T follicular helper cell (primary cell): Measurements from ENCODE around the gene GRK5.

ENCODE experiments used
- DNase-seq: peaks from one replicate; pipeline ENCODE4 v3.0.0-alpha.2; 2020; ENCODE audit warnings: low read depth

The GRK5 gene

DNA sequence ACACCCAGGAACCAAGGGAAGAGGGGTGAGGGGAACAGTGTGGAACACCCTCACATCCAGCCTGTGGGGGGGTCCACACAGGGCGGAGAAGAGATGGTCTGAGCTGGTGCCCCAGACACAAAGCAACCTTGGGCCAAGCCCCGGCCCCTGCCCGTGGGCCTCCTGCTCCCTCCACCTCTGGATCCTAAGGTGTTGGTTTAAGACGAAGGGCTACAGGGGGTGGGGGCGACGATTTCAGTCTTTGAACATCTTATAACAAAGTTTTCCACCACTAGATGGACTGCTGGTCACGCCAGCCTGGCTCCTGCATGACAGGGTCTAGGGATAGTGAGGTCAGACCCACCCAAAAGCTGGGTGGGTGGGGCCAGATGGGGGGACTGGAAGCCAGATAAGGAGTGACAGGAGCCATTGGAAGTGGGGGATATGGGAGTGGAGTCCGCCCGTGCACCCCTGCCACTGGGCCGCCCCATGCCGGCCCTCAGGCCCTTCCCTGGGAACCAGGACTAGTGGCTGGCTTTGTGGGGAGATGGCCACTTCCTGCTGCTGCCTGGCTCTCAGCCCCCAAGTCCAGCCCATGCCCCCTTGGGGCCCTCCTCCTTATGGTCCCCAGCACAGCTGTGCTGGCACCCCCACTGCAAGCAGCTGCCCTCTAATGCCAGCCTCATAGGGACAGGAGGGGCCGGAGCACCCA is 236.7 kb downstream of the GRK5 start:
- DNase-seq: no peak

DNA sequence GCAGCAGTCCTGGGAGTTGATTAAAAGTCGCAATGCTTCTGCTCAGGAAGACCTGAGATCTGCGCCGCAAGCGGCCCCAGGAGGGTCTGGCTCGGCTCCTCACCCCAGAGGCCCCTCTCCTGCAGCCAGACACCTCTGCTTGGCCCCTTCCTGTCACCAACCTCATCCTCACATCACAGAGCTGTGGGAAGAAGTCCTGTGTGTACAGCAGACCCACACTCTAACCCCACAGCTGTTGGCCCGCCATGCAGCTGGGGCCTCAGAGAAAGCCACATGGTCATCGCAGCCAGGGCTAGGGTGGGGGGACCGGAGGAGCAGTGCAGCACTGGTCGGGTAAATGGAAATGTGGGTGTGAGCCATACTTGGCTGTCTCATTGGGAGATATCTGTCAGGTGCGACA is 237.5 kb downstream of the GRK5 start:
- no peak for DNase-seq

DNA sequence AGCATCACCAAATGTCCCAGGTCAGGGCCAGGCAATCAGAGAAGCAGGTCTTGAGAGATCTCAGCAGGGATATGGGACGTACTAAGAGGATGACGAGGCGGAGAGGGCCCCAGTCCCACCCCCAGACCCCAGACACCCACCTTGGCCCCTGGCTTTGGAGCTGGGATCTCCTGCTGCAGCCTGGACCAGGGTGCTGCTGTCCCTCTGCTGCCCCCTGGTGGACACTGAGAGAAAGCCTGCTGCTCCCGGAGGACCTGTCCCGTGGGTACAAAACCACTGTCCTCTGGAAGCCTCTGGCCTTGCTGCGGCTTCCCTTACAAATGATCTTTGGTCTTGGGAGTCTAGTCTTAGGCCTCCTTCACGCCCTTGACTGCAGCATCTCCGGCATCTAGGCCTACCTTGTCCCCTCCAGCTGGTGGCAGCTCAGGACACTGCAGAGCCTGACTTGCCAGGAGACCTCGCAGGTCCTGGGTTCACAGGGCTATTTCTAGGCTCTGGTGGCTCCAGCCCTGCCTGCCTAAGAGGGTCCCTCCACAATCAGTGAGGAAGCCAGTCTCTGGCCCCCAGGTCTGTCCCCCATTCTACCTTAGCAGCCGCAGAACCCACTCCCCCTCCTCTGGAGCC is 238.1 kb downstream of the GRK5 start:
- peak; percentile 74 for DNase-seq

DNA sequence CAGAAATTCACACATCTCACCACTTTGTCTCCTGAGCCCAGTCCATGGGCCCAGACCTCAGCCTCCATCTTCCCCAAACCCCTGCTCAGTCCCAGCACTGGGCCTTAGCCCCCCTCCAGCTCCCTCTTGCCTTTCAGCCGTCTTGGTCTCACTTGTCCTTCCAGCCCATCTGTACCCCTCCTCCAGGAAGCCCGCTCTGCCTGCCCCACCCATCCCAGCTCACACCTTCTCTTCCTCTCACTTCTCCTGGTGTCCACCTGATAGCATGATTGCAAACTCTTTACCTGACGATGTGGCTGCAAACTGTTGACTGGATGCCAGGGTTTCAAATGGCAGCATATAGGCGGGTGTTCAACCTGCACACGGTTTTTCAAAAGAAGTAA is 238.6 kb downstream of the GRK5 start:
- no peak for DNase-seq

DNA sequence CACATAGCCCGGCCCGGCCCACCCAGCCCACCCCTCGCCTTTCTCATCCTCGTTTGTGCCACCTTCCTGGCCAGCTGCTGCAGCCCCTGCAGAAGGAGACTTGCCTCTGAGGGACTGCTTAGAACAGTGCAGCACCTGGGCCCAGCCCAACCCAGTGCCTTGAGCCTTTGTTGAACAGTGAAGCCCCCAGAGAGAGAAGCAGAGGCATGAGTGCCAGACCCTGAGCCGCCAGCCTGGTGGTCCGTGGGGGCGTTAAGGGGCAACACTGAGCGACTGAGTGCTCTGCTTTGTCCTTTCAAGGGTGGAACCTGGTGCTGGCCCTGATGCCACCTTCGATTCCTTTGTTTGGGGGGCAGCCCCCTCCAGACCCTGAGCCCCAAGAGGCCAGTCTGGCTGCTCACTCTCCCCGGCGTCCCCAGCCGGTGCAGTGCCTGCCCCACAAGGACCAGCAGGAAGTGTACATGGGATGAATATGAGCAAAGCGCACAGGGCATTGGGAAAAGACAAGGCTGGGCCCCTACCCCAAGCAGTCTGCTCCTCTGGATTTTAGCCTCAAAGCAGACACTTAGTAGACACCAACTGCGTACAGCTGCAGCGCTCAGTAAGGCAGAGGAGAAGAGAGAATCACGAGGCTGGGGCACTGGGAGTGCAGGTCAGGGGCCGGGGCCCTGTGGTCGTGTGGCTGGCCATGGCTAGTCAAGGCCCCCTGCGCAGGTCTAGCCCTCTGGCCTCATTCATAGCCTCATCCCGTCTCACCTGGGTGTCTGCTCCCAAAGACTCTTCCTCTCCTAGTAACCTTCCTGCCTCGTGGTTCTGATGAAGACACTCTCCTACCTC is 239.3 kb downstream of the GRK5 start:
- DNase-seq: no peak

DNA sequence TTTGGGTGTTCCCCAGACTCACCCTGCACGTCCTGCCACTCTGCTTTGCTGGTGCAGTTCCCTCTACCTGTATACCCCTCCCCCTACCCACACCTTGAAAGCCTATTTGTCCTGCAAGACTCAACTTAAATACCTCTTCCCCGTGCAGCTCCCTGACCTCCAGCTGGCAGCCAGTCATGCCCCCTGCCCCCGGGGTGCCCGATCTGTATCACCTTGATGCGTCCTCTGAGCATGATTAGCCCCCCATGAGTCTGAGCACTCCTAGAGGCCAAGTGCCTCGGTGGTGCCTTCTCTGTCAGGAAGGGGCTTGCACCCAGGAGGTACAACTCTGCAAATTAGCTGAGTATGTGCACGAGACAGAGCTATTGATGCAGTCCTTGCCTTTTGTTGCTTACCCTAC is 240.1 kb downstream of the GRK5 start:
- no peak for DNase-seq

DNA sequence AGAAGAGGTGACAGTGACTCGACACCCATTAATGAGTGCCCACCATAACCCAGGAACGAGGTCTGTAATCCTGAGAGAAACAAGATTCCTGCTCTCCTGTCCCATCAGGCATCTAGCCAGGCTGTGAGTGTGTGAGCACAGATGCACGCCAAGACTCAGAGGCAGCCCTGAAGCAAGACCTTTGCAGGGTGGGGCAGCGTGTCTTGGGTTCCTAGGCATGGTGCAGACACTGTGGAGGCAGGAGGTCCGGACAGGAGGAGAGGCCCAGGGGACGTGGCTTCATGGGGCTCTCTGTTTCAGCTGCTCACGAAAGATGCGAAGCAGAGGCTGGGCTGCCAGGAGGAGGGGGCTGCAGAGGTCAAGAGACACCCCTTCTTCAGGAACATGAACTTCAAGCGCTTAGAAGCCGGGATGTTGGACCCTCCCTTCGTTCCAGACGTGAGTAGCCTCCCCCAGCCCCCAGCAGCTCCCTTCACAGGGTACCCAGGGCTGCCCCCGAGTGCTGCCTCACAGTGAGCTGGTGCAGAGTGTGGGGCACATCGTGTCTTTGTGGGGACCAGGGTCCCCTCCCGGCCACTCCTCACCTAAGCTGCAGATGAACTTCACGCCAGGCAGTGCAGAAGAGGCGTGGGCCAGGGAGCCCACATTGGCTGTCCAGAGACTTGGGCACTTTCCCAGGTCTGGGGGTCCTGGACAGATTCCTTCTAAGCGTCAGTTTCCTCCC is 240.6 kb downstream of the GRK5 start:
- no peak for DNase-seq

DNA sequence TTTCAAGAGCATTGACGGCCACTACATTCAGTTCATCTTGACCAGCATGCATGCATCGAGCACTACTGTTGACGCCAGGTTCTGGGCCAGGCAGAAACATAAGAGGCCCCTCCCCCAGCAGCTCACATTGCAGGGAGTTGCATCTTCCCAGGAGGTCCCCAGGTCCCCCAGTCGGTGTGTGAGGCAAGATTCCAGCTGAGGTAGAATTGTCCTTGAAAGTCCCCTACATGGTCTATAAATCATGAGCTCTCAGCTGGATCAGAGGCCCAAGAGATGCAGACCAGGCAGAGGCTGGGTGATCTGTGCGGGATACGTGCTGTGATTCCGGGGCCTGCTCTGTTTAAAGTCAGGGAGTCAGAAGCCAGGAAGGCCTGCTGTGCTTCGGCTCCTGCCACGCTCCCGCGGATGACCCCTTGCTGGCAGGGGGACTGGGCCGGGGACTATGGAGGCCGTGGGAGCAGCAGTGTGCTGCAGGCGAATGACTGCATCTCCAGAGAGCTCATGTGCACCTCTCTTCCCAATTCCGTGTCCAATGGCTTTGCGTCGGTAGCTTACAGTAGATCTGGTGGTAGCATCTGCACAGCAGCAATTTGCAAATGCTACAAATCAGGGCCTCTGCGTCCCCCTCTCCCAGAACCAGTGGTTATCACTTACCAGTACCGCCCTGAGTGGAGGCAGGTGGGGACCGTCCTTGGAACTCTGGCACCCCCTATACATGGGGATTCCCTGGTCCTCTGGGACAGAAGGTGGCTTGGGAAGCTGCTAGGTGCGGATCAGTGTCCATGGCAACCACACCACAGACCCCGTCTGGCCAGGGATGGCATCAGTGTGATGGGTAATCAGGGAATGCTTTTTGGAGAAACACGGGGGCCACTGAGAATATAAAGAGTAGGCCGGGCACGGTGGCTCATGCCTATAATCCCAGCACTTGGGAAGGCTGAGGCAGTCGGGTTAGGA is 241.5 kb downstream of the GRK5 start:
- DNase-seq: no peak

DNA sequence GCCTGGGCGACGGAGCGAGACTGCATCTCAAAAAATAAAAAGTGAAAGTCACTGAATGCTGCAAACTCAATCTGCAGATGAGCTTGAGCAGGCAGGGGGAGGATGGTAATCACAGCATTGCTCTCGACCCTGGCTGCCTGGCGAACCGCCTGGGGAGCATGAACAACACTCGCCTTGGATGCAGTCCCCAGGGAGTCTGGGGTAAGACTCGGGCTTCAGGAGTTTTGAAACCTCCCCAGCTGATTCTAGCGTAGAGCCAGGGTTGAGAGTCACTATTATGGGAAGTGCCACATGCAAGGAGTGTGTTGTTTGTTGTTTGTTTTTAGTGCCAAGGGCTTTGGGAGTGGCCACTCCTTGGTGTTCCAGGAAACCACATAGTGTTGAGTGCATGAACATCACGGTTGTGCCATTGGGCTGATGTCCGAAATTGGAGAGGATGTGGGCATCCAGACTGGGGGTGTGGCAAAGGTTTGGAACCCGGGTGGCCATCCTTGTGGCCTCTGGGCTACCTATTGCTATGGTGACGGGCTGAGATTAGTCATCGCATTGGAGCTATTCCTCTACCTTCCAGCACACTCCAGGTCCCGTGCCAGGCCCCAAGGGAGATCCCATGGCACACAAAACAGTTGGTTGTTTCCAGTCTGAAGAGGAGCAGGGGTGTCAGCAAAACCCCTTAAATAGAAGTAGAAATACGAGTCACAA is 242.5 kb downstream of the GRK5 start:
- no peak for DNase-seq

DNA sequence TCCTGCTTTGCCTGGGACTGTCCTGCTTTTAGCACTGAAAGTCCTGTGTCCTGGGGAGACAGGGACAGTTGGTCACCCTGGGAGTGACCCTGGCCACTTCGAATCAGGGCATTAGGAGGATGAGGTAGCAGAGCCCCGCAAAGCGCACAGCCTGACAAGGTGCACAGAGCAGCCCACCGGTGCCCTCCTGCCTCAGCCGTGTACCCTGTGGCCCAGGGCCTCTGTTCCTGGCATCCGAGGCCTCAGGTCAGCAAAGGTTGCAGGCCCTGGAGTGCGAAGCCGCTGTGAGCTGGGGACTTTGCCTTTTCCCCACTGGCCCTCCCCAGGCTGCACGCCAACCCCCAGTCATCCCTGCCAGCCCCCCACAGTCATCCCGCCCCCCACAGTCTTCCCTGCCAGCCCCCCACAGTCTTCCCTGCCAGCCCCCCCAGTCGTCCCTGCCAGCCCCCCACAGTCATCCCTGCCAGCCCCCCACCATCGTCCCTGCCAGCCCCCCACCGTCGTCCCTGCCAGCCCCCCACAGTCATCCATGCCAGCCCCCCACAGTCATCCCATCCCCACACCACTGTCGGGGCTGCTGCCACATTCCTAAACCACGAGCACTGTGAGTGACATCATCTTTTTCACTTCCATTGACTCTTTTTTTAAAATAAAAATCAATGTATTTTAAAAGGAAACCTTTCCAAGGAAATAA is 243.4 kb downstream of the GRK5 start:
- no peak for DNase-seq

DNA sequence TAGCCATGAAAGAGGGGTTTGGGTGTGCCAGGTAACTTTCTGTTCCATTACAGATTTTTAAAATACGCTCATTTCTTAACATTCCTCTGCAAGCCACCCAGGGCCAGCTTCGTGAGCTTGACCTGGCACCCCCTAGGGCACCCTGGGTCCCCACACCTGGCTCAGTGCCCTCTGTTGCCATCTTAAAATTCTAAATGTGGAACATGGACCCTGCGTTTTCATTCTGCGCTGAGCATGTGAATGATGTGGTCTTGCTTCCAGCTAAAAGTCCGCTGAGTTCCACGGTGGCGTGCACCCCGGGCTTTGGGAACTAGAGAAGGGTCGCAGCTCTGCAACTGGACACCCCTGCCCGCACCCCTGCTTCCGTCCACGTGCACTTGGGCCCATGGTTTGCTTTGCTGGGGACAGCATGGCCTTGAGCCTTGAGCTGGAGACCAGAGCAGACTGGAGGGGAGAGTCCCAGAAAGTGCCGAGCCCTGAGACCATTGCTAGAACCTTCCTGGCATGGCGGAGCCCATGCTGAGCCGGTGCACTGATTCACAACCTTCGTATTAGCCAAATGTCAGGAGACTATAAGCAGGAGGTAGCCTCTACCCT is 244.0 kb downstream of the GRK5 start:
- no peak for DNase-seq

DNA sequence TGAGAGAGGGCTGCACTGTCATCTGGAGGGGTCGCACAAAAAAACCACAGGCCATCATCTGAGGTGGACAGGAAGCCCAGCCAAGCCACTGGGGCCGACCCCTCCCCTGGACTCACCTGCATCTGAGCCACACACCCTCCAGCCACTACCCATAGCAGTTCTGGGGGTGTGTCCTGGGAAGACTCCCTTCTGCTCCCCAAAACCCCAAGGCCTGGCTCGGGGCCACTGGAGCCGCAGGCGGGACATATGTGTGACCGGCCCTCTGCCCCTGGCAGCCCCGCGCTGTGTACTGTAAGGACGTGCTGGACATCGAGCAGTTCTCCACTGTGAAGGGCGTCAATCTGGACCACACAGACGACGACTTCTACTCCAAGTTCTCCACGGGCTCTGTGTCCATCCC is 245.0 kb downstream of the GRK5 start:
- DNase-seq: no peak

DNA sequence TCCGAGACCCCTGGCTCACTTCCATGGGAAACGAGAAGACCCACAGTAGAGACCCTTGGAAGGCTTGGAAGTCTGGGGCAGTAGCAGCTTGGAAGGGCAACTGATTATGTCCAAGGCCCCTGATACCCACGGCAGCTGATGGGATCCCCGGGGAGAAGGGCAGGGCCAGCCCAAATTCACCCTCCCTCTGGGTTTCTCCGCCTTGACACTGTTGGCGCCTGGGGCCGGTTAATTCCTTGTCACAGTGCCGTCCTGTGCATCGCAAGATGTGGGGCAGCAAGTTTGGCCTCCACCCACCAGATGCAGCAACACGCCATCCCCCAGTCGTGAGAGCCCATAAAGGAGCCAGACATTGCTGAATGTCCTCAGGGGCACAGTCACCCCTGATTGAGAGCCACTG is 245.9 kb downstream of the GRK5 start:
- DNase-seq: no peak

DNA sequence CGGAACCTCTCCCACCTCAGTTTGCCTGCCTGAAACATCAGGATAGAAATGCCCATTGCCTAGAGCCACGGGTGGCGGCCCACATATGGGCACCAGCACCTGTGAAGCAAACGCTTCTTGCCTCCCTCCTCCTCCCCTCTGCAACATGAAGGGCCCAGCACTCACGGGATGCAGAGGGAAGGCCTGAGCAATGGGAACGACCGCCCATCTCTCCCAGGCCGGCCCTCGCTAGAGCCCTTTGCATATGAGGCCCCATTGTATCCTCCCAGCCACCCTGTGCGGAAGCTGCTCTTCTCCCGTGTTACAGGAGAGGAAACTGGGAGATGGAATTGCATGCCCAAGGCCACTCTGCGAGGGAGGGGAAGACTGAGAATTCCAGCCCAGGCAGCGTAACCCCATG is 246.9 kb downstream of the GRK5 start:
- no peak for DNase-seq

DNA sequence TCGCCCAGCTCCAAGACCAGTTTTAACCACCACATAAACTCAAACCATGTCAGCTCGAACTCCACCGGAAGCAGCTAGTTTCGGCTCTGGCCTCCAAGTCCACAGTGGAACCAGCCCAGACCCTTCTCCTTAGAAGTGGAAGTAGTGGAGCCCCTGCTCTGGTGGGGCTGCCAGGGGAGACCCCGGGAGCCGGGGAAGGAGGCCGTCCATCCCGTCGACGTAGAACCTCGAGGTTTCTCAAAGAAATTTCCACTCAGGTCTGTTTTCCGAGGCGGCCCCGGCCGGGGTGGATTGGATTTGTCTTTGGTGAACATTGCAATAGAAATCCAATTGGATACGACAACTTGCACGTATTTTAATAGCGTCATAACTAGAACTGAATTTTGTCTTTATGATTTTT is 247.6 kb downstream of the GRK5 start:
- DNase-seq: no peak

DNA sequence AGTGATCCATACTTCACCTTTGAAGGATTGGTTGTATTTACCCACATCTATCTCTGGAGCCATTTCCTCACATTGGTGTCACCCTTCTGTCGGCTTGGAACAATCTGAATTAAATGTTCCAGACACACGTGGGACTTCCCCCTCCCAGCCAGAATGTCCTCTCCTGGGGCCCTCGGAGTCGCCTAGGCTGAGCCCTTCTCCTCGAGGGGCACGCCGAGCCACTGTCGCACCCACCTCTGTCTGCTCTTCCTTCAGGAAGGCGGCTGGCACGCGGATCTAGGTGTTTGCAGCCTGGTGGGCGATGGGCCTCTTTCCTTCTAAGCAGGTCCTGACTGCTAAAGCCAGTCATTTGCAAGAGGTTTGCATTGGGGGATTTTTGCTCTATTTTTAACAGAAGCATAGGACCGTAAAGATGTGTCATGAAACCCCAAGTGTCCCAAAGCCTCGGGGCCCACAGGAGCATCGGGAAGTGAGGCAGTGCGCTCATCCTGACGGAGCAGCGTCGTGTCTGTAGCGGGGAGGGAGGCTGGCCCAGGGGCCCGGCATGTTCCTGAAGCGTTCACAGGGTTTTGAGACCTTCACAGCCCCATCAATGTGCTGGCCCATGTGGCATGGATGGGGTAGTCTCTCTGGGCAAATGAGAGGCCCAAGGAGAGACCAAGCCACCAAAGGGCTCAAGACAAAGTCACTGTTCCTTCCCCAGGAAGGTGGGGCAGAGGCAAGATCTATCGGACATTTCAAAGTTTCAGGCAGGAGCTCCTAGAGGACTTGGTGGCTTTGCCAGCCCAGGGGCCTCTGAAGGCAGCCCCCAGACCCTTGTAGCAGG is 248.5 kb downstream of the GRK5 start:
- no peak for DNase-seq

DNA sequence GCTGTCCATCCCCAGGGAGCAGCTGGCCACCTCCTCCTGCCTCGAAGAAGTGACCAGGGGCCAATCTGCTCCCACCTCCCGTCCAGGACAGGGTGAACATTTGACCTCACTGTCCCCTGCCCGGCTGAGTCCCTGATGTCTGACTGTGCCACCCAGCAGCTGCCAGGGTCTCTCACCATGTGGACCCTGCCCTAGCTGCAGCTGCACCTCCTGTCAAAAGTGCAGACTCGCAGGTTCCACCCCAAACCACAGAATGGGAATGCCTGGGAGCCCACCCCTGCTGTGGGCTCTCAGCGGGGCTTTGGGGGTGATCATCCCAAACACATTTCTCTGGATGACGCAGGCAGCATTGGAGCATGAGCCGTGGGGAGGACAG is 249.1 kb downstream of the GRK5 start:
- no peak for DNase-seq

DNA sequence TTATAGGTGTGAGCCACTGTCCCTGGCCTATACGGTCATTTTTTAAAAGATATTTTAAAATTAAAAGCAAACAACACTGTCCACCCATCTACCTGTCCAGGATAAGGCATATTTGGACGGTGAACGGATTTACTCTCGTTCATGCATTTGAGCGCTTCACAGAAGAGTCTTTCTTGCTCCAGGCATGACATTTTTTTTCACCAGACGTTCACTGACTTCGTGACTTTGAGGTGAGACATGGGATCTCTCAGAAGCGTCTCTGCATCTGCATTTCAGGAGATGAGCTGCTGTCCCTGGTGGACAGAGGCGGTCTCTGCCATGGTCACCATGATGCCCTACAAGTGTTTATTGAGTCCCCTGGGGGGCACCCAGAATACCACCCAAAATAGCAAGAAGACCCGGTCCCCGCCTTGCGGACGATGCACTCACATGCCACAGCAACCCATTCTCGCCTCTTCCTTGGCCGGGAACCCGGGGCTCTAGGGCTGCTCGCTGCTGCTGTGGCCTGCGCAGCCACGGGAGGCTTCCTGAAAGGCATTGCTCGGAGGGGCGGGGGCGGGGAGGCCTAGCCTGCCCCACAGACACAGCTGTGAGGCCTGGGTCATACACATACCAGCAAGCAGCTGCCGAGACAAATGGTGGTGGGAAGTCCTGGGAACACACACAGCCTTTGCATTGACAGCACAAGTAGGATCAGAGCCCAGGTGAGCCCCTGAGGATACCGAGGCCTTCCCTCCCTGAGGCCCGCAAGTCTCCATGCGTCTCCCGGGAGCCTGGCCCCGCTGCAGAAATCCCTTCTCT is 250.8 kb downstream of the GRK5 start:
- no peak for DNase-seq
